ENCODE data around the gene PRDM1.

Gene PRDM1

DNA sequence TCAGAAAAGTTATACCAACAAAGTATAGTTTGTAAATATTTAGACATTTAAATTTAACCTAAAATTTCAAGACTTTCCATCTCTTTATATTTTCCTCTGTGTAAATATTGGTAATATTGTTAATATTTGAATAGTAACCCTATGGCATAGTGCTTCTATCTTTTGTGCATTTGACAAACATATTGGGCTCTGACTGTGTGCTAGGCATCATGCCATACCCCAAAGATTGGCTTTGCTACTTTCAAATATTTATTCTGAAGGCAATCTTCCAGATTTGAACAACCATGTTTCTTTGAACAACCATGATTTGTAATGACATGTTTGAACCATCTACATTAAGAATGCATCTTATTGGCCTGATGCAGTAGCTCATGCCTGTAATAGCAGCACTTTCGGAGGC is 15.5 kb upstream of the PRDM1 start:
- no peak for DNase-seq (ENCODE audit: low spot score)

- DNase-seq (ENCODE audit: low spot score): peak; percentile 26
These were observed 13.5 kb upstream of the PRDM1 start for GRCh38 chr6:106072501-106073090.

DNA sequence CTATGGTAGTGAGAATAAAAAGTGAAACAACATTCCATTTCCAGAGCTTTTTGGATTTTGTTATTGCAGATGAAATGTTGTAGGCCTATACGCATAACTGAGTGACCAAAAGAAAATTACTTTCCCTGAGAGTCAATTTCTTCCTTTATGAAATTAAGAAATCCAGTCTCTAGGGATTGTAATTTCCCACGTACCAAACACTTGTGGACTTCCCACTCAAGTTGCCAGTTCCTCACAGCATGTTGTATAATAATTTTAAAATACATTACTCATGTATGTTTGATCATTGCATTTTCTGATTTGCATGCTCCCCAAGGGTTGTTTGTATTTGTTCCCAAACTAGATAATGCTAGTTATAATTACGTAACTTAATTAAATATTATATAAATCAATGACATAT is 12.0 kb upstream of the PRDM1 start:
- DNase-seq (ENCODE audit: low spot score): no peak

GRCh38 chr6:106076139-106076538 is 10.0 kb upstream of the PRDM1 start:
- DNase-seq (ENCODE audit: low spot score): no peak

GRCh38 chr6:106077170-106077569 is 9.0 kb upstream of the PRDM1 start:
- DNase-seq (ENCODE audit: low spot score): no peak

- DNase-seq (ENCODE audit: low spot score): no peak
These were observed 8.3 kb upstream of the PRDM1 start for GRCh38 chr6:106077881-106078280.

GRCh38 chr6:106079961-106080762 is 6.0 kb upstream of the PRDM1 start:
- DNase-seq (ENCODE audit: low spot score): no peak

DNA sequence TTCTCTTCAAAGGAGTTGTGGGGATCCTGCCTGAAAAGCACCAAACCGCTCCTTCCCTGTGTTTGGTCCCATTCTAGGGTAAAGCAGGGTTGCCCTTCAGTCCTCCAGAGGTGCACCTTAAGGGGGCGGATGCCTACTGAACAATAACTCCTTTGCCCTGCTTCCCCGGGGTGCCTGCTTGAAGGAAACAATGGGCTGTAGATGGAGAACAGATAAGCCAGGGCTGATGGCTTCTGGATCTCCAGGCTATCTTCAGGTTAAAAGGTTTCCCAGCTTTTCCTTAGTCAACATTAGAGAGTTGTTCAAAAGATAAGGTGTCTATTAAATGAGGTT is 5.4 kb upstream of the PRDM1 start:
- no peak for DNase-seq (ENCODE audit: low spot score)

- DNase-seq (ENCODE audit: low spot score): no peak
These were observed 4.4 kb upstream of the PRDM1 start for GRCh38 chr6:106081715-106082114.

DNA sequence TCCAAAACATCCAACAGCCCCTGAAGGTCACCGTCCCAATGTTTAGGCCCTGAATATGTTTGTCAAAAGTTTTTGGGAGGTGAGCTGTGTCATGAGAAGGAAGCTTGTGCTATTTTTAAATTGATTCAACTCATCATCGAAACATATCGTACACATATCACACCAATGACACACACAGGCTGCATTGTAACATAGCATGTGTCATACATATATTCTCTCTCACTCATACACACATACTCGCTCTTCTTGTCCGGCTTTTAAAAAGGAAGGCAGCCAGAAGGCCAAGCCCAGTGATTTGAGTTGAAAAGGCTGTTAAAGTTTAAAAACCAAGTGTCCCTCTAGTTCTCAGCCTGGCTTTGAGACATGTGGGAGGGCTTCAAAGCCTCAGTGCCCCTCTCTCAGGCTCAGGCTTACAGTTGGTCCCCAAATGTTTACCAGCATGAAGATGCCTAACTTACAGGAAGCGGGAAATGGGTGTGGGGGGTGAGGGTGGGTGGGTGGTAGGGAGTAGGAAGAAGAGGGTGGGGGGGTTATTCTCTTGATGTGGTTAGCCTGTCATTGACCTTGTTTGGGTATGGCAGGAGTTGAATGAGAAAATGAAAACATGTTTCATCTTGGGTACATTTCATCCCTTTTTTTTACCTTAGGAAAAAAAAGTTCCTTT is 3.3 kb upstream of the PRDM1 start:
- DNase-seq (ENCODE audit: low spot score): no peak

GRCh38 chr6:106083618-106084017 is 2.5 kb upstream of the PRDM1 start:
- no peak for DNase-seq (ENCODE audit: low spot score)

GRCh38 chr6:106084106-106084988 is 1.8 kb upstream of the PRDM1 start:
- DNase-seq (ENCODE audit: low spot score): peak; percentile 89

- DNase-seq (ENCODE audit: low spot score): no peak
These were observed 996 bp upstream of the PRDM1 start for GRCh38 chr6:106084989-106085691.

- no peak for DNase-seq (ENCODE audit: low spot score)
These were observed 498 bp upstream of the PRDM1 start for GRCh38 chr6:106085692-106085983.

- no peak for DNase-seq (ENCODE audit: low spot score)
These were observed 659 bp downstream of the PRDM1 start for GRCh38 chr6:106086814-106087175.

DNA sequence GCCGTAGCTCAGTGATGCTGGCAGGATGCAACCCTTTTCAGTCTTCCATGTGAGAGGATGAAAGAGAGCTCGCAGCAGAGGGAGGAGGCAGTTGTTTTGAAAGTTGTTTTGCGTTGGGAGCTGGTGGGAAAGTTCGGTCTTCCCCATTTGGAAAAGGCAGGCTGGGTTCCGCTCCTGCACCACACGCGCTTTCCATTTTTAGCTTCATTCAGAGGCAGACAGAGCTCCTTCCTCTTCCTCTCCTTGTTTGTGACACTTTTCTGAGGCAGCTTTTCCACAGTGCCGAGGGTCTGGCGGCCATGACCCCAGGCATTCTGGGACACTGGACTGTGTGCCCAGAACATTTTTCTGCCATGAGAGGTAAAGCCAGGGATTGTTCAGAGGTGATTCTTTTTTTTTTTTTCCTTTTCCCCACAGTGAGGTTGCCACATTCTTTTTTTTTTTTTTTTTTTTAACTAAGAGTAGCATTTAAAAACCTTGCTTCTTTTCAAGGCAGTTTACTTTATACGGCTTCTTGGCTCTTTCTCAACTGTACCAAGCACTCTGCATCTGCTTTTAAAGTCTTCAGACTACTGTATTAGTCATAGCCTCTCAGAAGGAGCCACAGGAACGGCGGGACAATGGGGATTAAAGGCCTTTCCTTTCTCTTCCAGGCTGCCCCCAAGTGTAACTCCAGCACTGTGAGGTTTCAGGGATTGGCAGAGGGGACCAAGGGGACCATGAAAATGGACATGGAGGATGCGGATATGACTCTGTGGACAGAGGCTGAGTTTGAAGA is 1.6 kb downstream of the PRDM1 start:
- DNase-seq (ENCODE audit: low spot score): no peak

DNA sequence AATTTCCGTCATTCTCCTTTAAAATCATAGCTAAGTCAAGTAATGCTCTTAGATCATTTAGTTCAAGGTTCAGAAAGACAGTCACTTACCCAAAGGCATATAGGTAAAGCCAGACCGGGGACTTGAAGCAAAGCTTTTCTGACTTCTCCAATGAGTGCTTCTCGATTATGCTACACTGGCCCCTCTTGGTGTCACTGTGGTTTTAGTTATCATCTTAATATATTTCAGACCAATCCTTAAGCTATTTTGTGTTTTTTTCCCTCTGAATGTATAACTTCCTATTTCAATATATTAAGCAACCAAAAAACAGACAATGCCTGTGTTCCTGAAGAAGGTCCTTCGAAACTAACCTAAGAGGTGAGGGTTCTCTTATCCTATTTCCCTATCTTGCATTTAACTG is 3.9 kb downstream of the PRDM1 start:
- peak; percentile 38 for DNase-seq (ENCODE audit: low spot score)

DNA sequence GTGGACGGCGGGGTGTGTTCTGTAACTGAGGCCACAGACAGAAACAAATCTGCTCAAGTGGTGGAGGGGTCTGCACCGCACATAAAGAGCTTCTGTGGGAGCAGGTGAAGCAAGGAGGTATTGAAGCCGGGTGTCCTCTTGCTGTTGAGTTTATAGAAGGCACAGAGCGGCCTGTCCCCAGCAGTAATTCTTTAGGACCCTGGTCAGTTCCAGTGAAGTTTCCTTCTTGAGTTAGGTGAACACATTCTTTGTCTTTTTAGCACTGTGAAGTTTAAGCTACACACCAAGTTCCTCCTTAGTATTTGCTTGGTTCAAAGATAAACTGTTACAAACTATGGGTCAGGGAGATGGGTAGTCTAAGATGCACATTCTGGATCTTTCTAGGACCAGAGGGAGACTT is 6.1 kb downstream of the PRDM1 start:
- no peak for DNase-seq (ENCODE audit: low spot score)

- DNase-seq (ENCODE audit: low spot score): no peak
These were observed 8.3 kb downstream of the PRDM1 start for GRCh38 chr6:106094261-106094963.

DNA sequence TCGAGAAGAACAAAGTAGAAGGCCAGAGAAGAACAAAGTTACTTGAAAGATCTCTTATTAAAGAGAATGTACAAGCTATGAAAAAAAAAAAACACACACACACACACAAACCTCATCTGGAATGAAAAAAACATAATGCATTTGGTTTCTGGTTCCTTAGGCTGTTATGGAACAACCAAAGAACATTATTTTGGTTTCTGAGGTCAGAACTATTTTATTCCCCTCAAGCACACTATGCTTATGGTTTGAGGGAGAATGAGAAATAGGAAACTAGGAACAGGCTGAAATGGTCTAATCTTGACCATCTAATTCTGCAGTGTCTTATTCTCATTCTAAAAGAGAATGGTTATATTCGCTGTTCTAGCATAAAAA is 8.8 kb downstream of the PRDM1 start:
- no peak for DNase-seq (ENCODE audit: low spot score)
